GM21381 (cell line): Measurements from ENCODE around the gene NEK10.

Experiments used
- ATAC-seq: cut with Tn5 transposase; IDR thresholded peaks from one replicate; pipeline ENCODE4 v1.9.1; 2021; ENCODE audit warnings: mild to moderate bottlenecking, moderate library complexity; ENCODE audit not compliant: unreplicated experiment

Gene NEK10

GRCh38 chr3:27252646-27253045 is 116.5 kb downstream of the NEK10 start:
- ATAC-seq, result no peak

GRCh38 chr3:27244374-27244773 is 124.8 kb downstream of the NEK10 start:
- no peak for ATAC-seq

DNA sequence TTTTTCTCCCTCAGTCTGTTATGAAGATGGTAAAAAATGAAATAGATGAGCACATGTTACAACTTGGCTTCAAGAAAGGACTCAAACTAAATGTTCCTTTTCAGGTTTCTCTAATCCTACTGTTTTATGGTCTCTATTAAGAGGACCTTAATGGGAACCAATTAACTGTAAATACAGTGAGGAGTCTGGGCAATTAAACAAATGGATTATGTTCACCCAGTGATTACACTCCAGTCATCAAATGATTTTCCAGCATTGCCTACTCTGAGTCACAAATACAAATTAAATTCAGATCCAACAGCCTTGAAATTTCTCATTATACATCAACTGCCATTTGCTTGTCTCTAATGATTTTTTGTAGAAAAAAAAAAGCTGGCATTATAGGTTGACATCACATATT is 129.2 kb downstream of the NEK10 start:
- ATAC-seq, result no peak

GRCh38 chr3:27228805-27229204 is 140.4 kb downstream of the NEK10 start:
- ATAC-seq, result no peak

DNA sequence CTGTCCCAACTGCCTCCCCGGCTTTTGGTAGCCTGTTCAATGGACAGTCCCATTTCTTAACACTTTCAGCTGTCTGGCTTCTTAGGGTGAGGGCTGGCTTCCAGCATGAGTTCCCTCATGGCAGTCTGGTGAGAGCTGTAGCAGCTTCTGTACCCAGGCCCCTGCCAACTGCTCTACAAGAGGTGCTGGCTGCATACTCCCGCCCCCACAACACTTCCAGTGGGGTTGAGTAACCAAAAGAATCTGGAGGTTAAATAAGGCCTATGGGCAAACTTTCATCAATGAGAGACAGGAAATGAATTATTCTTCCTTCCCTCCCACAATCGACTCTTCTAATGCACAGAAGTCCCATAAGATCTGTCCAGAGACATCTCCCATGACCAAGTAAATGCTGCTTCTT is 145.0 kb downstream of the NEK10 start:
- no peak for ATAC-seq

DNA sequence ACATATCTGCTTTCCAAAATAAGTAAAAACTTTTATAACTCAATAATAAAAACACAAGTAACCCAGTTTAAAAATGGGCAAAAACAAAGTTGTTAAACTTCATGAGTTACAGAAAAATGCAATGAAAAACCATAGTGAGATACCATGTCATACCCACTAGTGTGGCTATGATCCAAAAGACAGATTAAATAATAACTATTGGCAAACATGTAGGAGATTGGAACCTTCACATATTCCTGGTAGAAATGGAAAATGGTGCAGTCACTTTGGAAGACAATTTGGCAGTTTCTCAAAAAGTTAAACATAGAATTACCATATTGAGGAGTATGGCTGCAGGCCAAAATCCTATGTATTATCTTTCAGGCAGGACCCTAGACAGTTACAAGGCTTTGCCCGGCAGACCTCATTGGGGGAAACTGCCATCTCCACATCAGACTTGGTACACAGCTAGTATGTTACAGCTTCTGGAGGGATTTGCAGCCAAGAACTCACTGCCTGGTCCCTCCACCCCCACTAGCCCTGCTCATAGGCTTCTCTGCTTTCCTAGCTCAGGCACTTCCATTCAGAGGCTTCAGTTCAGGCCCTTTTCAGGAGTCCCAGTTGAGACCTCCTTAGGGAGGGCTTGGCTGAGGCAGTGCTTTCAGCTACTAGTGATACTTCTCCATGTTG is 147.8 kb downstream of the NEK10 start:
- ATAC-seq, result no peak

DNA sequence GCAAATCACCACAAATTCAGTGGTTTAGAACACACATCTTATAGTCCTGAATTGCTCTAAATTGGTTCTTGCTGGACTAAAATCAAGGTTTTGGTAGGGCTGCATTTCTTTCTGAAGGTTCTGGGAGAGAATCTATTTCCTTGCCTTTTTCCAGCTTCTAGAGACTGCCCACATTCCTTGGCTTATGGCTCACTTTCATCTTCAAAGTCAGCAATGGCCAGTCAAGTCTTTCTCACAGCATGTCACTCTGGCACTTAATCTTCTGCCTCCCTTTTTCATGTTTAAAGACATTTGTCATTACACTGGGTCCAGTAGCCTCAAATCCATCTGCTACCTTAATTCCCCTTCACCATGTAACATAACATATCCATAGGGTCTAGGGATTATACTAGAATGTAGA is 149.0 kb downstream of the NEK10 start:
- ATAC-seq, result no peak

- ATAC-seq, result no peak
Observed at GRCh38 chr3:27219127-27219845, 149.9 kb downstream of the NEK10 start.

DNA sequence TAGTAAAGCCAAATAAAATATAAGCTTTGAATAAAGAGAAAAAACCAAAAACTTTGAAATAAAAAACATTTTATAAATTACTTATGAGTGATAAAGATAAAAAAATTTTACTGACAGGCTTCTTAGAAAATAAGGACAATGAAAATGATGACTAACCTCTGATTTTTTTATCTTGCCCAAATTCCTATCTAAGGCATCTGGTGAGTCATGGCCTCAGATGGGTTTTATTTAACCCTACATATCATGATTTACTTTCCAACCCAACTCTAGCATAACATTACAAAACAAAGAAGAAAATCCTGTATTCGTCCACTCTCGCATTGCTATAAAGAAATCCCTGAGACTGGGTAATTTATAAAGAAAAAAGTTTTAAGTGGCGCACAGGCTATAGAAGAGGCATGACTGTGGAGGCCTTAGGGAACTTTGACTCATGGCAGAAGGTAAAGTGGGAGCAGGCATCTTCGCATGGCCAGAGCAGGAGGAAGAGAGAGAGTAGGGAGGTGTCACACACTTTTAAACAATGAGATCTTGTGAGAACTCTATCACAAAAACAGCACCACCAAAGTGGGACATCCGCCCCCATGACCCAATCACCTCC is 152.1 kb downstream of the NEK10 start:
- ATAC-seq, result no peak

DNA sequence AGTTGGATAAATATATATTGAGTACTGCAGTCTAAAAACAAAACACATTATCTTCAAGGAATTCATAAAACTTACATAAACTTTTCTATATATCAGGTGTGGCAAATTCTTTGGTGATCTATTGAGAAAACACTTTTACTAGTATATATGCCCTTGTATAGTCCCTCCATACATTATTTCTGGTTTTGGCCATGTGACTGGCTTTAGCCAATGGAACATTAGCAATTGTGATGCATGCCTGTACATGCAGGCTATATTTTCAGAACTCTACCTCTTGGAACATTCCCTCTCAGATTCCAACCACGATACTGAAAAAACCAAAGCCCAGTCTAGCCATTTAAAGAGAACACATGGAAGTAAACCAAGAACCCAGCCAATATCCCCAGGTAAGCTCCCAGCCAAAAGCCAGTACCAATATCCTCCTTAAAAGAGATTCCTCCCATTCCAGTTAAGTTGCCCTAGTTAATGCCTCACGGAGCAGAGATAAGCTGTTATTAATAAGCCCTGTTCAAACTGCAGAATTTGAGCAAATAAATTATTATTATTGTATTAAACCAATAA is 152.8 kb downstream of the NEK10 start:
- no peak for ATAC-seq

- no peak for ATAC-seq
Observed at GRCh38 chr3:27213450-27213849, 155.7 kb downstream of the NEK10 start.

GRCh38 chr3:27209617-27210264 is 159.4 kb downstream of the NEK10 start:
- peak; percentile 59 for ATAC-seq

DNA sequence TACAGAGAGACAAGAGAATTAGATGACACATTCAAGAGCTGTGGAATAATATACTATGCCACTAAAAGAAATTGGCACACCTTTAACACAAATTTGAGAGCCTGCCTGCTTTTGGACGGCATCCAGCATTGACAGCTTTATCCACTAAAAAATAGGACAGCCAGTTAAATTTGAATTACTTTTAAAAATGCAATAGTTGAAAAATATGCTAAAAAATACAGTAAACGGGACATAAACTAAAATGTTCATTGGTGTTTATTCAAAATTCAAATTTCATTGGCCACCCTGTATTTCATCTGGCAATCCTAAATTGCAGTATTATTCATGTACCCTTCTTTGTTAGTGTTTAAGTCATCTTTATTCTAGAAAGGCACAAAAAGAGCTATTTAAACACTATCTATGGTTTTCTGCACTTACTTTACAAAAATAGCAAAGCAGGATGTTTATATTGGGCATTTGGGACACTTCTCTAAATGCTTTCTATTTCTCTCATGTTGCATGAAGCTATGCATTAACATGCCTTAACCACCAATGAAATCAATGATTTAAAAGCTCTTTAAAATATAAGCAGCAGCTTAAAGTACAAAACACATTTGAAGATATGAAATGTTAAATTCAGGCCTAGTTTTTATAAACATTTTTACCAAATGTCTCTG is 160.1 kb downstream of the NEK10 start:
- ATAC-seq, result no peak

DNA sequence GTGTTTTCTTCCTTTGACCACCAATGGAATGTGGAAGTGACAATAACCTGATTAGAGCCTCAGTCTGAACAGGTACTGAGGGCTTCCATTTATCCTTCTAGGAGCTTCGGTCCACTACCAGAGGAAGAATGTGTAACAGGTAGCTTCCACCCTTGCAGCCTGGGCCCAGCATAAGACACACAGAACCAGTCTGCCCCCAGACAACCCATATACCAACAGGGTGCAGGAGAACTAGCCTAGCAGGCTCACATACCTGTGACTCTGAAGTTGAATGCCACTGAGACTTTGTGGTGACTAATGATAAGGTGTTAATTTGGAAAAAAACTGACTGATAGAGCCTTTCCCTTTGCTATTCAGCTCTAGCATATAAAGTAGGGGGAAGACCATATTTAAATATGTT is 166.2 kb downstream of the NEK10 start:
- no peak for ATAC-seq

DNA sequence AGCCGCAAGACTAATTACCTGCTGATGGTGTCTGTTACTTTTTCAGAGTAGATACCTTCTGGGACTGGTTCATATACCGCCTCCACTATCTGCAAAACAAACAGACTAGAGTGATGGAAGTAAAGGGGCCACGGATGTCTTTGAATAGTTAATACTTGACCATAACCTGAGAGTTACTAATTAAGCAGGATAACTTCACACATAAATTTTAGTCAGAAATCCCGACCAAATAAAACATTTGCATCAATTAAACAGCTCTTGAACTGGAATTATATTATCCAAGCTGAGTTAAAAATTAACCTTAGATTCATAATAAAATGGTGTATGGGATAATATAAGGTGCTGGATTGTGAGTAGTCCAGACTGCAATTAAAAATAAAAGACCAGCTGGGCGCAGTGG is 167.7 kb downstream of the NEK10 start:
- ATAC-seq, result no peak

- ATAC-seq, result no peak
Observed at GRCh38 chr3:27200721-27201489, 168.3 kb downstream of the NEK10 start.

GRCh38 chr3:27194861-27195483 is 174.2 kb downstream of the NEK10 start:
- no peak for ATAC-seq

DNA sequence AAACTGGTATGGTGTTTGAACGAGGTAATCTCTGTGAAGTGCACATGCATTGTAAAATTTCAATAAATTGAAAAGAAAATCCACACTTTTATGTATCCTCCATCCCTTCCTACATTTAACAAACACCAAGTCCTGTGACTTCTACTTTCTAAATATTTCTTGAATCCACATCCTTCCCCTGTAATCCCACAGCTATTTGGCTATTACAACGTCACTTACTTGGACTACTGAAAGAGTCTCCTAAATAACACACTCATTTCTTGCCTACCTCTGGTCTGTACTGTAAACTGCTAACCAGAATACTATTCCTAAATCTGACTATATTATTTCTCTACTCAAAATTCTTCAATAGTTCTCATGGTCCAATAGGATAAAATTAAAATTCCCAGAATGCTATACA is 176.1 kb downstream of the NEK10 start:
- ATAC-seq, result no peak

- ATAC-seq, result no peak
Observed at GRCh38 chr3:27186013-27186412, 183.2 kb downstream of the NEK10 start.
